Liver (tissue), 9 donors: Measurements from ENCODE around the gene RAF1. TPM values are rescaled to one million over a fixed set of nuclear protein-coding genes. Genes with fewer than 3 reads are reported as not detected.

Experiments
- DNase-seq: peaks from one replicate; pipeline ENCODE4 v3.0.0-alpha.2; 2017; ENCODE audit warnings: low spot score
- H3K27ac ChIP-seq, 2 donors: one replicate each; pipeline ENCODE4 v1.7.0; 2013; ENCODE audit warnings: inconsistent platforms in 2 of 2, low read length in 2 of 2, control low read depth in 1 of 2, low read depth in 1 of 2, mild to moderate bottlenecking in 1 of 2
- H3K27me3 ChIP-seq, 4 donors: one replicate each; pipeline versions ENCODE4 v1.6.1 to v1.7.0; 2013; ENCODE audit warnings: low read length in 3 of 4, inconsistent platforms in 1 of 4, mild to moderate bottlenecking in 1 of 4, moderate library complexity in 1 of 4; ENCODE audit not compliant: control insufficient read depth in 4 of 4, insufficient read depth in 4 of 4
- H3K36me3 ChIP-seq, 4 donors: one replicate each; pipeline versions ENCODE4 v1.6.1 to v1.7.0; 2013; ENCODE audit warnings: low read length in 3 of 4, mild to moderate bottlenecking in 3 of 4, low read depth in 1 of 4, moderate library complexity in 1 of 4; ENCODE audit not compliant: control insufficient read depth in 4 of 4, insufficient read depth in 3 of 4
- H3K4me1 ChIP-seq, 4 donors: one replicate each; pipeline versions ENCODE4 v1.6.1 to v1.7.0; 2013; ENCODE audit warnings: low read length in 3 of 4, mild to moderate bottlenecking in 3 of 4, moderate library complexity in 1 of 4; ENCODE audit not compliant: control insufficient read depth in 4 of 4, insufficient read depth in 4 of 4
- H3K4me3 ChIP-seq, 3 donors: one replicate each; pipeline versions ENCODE4 v1.6.1 to v1.7.0; 2013; ENCODE audit warnings: low read length in 3 of 3, control low read depth in 1 of 3, low read depth in 1 of 3, mild to moderate bottlenecking in 1 of 3
- H3K9ac ChIP-seq, 2 donors: one replicate each; pipeline ENCODE4 v1.7.0; 2013; ENCODE audit warnings: low read length in 2 of 2, mild to moderate bottlenecking in 2 of 2, moderate library complexity in 2 of 2, control low read depth in 1 of 2, low read depth in 1 of 2
- H3K9me3 ChIP-seq, 4 donors: one replicate each; pipeline versions ENCODE4 v1.6.1 to v1.7.0; 2013; ENCODE audit warnings: low read length in 3 of 4; ENCODE audit not compliant: control insufficient read depth in 4 of 4
- ATF3 ChIP-seq: IDR thresholded peaks from 2 replicates; pipeline ENCODE4 v1.6.1; 2016; ENCODE audit warnings: antibody characterized with exemption
- CTCF ChIP-seq: fragments of 150-350 bp; IDR thresholded peaks from 2 replicates; pipeline ENCODE4 v1.5.1; 2017; ENCODE audit warnings: improper control_type of control experiment, low read depth, low read length; ENCODE audit not compliant: missing input control
- EGR1 ChIP-seq, 2 donors: IDR thresholded peaks; 2 replicates each; pipeline ENCODE4 v1.6.1; 2016 to 2018; ENCODE audit warnings: antibody characterized with exemption in 2 of 2, low read depth in 2 of 2
- FOXA1 ChIP-seq: IDR thresholded peaks from 2 replicates; pipeline ENCODE4 v1.6.1; 2016; ENCODE audit warnings: antibody characterized with exemption
- FOXA2 ChIP-seq: IDR thresholded peaks from 2 replicates; pipeline ENCODE4 v1.6.1; 2016; ENCODE audit warnings: antibody characterized with exemption
- GABPA ChIP-seq, 2 donors: IDR thresholded peaks in 1 of 2; conservative IDR thresholded peaks in 1 of 2; 2 replicates each; pipeline ENCODE4 v1.6.1; 2016; ENCODE audit warnings: antibody characterized with exemption in 2 of 2, mild to moderate bottlenecking in 1 of 2, moderate library complexity in 1 of 2
- HNF4A ChIP-seq, 2 donors: conservative IDR thresholded peaks; 2 replicates each; pipeline ENCODE4 v1.6.1; 2016; ENCODE audit warnings: antibody characterized with exemption in 2 of 2, mild to moderate bottlenecking in 2 of 2
- HNF4G ChIP-seq: IDR thresholded peaks from 2 replicates; pipeline ENCODE4 v1.6.1; 2016; ENCODE audit warnings: antibody characterized with exemption
- JUND ChIP-seq, 2 donors: IDR thresholded peaks; 2 replicates each; pipeline ENCODE4 v1.6.1; 2016; ENCODE audit warnings: antibody characterized with exemption in 2 of 2
- MAX ChIP-seq: IDR thresholded peaks from 2 replicates; pipeline ENCODE4 v1.6.1; 2016; ENCODE audit warnings: antibody characterized with exemption
- NR2F2 ChIP-seq: IDR thresholded peaks from 2 replicates; pipeline ENCODE4 v1.6.1; 2016; ENCODE audit warnings: antibody characterized with exemption
- RAD21 ChIP-seq, 2 donors: IDR thresholded peaks; 2 replicates each; pipeline ENCODE4 v1.6.1; 2016; ENCODE audit warnings: antibody characterized with exemption in 2 of 2, mild to moderate bottlenecking in 2 of 2
- RXRA ChIP-seq, 2 donors: IDR thresholded peaks; 2 replicates each; pipeline ENCODE4 v1.6.1; 2017 to 2018; ENCODE audit warnings: antibody characterized with exemption in 2 of 2, mild to moderate bottlenecking in 1 of 2
- SP1 ChIP-seq: IDR thresholded peaks from 2 replicates; pipeline ENCODE4 v1.6.1; 2018; ENCODE audit warnings: antibody characterized with exemption, mild to moderate bottlenecking
- TAF1 ChIP-seq: conservative IDR thresholded peaks from 2 replicates; pipeline ENCODE4 v1.6.1; 2016; ENCODE audit warnings: antibody characterized with exemption, mild to moderate bottlenecking
- YY1 ChIP-seq: IDR thresholded peaks from 2 replicates; pipeline ENCODE4 v1.6.1; 2016; ENCODE audit warnings: antibody characterized with exemption, mild to moderate bottlenecking
- ZBTB33 ChIP-seq: IDR thresholded peaks from 2 replicates; pipeline ENCODE4 v1.6.1; 2016; ENCODE audit warnings: antibody characterized with exemption
- WGBS: extraction: QIAGEN DNeasy Blood & Tissue Kit; methylation state at CpG from one replicate; pipeline ENCODE4 v1.1.7; 2013; 5-methylcytosine and 5-hydroxymethylcytosine counted together
- polyA plus RNA-seq, 2 donors: library from polyadenylated mRNA; stranded (reverse) in 1 of 2; unstranded in 1 of 2; fragments of 200-250 nt in 1 of 2; fragments of >200 nt in 1 of 2; fragmentation: Nextera tagmentation in 1 of 2; extraction: Ambion mirVana in 1 of 2; gene quantifications; one replicate each; pipeline versions ENCODE4 v1.2.1 to v1.2.3, GENCODE V29; 2013 to 2015
- total RNA-seq, 2 donors: library from RNA; depleted of rRNA; stranded (reverse); fragments of >200 nt; gene quantifications; one replicate each; pipeline ENCODE4 v1.2.3, GENCODE V29; 2014
- TF ChIP-seq, protein P1 (sequence below): IDR thresholded peaks from 2 replicates; pipeline ENCODE4 v1.6.1; 2016; ENCODE audit warnings: antibody characterized with exemption, mild to moderate bottlenecking
- donor health status: healthy.
- donor health status: healthy.
- donor health status: healthy.
- donor health status: healthy.
- donor health status: healthy.

The RAF1 gene
- total RNA-seq, result 10 to 100 TPM; 74.2 to 92.3 TPM
- 10 to 100 TPM; 44.3 to 52.3 TPM for polyA plus RNA-seq

GRCh38 chr3:12663936-12664908 is at the start of gene RAF1:
Gene RAF1, minus strand, starts transcription at chr3:12664117. Its CDS starts 45,396 bp downstream, at chr3:12618721.
- H3K9me3 ChIP-seq, result no peaks in the 10 kb centered on the region
- peaks cover 9 to 32% (median 23%) of the 10 kb centered on the region in 4 donors for H3K4me1 ChIP-seq
- H3K9ac ChIP-seq, result peak within 1 kb of the TSS; percentile 94 to 100
- H3K4me3 ChIP-seq, result peak within 1 kb of the TSS; percentile 97 to 100 (median 100)
- under 1% methylated on average over 62 of the region's 62 CpGs for WGBS
- peak; percentile 98 for DNase-seq
- H3K27ac ChIP-seq, result peak within 1 kb of the TSS; percentile 99 to 100
- no peaks in the 10 kb centered on the region for H3K36me3 ChIP-seq
- TF ChIP-seq ZBTB33 (peak; percentile 78), FOXA2 (peak; percentile 24), TAF1 (peak; percentile 73), HNF4A (conservative IDR thresholded peaks at IDR 0.05) (peak in 1 of 2 donors; percentile 37), JUND (IDR thresholded peaks at IDR 0.05) (peak; percentile 26 to 45), NR2F2 (peak; percentile 62), GABPA (IDR thresholded peaks at IDR 0.05 in 1 of 2, conservative IDR thresholded peaks at IDR 0.05 in 1 of 2) (peak in 1 of 2 donors; percentile 16), SP1 (peak; percentile 85), HNF4G (no peak), YY1 (peak; percentile 99), ATF3 (peak; percentile 38), EGR1 (IDR thresholded peaks at IDR 0.05; ENCODE audit: low read depth in 2 of 2) (no peak), RAD21 (IDR thresholded peaks at IDR 0.05) (peak; percentile 49 to 63), FOXA1 (no peak), CTCF (no peak), RXRA (IDR thresholded peaks at IDR 0.05) (peak; percentile 46 to 64), MAX (peak; percentile 77)
- TF ChIP-seq, protein P1, sequence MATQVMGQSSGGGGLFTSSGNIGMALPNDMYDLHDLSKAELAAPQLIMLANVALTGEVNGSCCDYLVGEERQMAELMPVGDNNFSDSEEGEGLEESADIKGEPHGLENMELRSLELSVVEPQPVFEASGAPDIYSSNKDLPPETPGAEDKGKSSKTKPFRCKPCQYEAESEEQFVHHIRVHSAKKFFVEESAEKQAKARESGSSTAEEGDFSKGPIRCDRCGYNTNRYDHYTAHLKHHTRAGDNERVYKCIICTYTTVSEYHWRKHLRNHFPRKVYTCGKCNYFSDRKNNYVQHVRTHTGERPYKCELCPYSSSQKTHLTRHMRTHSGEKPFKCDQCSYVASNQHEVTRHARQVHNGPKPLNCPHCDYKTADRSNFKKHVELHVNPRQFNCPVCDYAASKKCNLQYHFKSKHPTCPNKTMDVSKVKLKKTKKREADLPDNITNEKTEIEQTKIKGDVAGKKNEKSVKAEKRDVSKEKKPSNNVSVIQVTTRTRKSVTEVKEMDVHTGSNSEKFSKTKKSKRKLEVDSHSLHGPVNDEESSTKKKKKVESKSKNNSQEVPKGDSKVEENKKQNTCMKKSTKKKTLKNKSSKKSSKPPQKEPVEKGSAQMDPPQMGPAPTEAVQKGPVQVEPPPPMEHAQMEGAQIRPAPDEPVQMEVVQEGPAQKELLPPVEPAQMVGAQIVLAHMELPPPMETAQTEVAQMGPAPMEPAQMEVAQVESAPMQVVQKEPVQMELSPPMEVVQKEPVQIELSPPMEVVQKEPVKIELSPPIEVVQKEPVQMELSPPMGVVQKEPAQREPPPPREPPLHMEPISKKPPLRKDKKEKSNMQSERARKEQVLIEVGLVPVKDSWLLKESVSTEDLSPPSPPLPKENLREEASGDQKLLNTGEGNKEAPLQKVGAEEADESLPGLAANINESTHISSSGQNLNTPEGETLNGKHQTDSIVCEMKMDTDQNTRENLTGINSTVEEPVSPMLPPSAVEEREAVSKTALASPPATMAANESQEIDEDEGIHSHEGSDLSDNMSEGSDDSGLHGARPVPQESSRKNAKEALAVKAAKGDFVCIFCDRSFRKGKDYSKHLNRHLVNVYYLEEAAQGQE, result peak; percentile 95
- no peaks in the 10 kb centered on the region for H3K27me3 ChIP-seq
